Psoas muscle (tissue), 8 donors: ENCODE results near the gene PTGDR. TPM values are rescaled to one million over a fixed set of nuclear protein-coding genes. Genes with fewer than 3 reads are reported as not detected.

Source experiments
- ATAC-seq, 4 donors: fragments of 200-7000 bp; cut with Tn5 transposase; one replicate each; pipeline ENCODE4 v1.9.1; 2020; ENCODE audit warnings: moderate library complexity in 3 of 4, mild to moderate bottlenecking in 2 of 4
- DNase-seq, 2 donors: peaks; one replicate each; pipeline ENCODE4 v3.0.0-alpha.2; 2020
- H3K27ac ChIP-seq: fragments of 200-600 bp; one replicate; pipeline ENCODE4 v1.8.0; 2022
- H3K27me3 ChIP-seq, 3 donors: fragments of 200-600 bp in 1 of 3; one replicate each; pipeline versions ENCODE4 v1.6.1 to v1.8.0; 2013 to 2022; ENCODE audit warnings: low read length in 2 of 3, mild to moderate bottlenecking in 2 of 3, moderate library complexity in 1 of 3; ENCODE audit not compliant: insufficient read depth in 3 of 3
- H3K36me3 ChIP-seq, 2 donors: fragments of 200-600 bp in 1 of 2; one replicate each; pipeline versions ENCODE4 v1.6.1 to v1.8.0; 2013 to 2022; ENCODE audit warnings: low read depth in 1 of 2, mild to moderate bottlenecking in 1 of 2, moderate library complexity in 1 of 2; ENCODE audit not compliant: insufficient read depth in 1 of 2
- H3K4me1 ChIP-seq: fragments of 200-600 bp; one replicate; pipeline ENCODE4 v1.8.0; 2022
- H3K4me3 ChIP-seq: fragments of 200-600 bp; one replicate; pipeline ENCODE4 v1.8.0; 2022; ENCODE audit warnings: mild to moderate bottlenecking
- H3K9me3 ChIP-seq: fragments of 200-600 bp; one replicate; pipeline ENCODE4 v1.8.0; 2022
- WGBS, 3 donors: extraction: QIAGEN DNeasy Blood & Tissue Kit; methylation state at CpG; one replicate each; pipeline versions ENCODE4 v1.1.6 to v1.1.7; 2013; 5-methylcytosine and 5-hydroxymethylcytosine counted together
- intact Hi-C, 2 donors: fragments of 100-400 bp; cut with DNase I; formaldehyde crosslinking; loops; one replicate each; pipeline versions ENCODE4 v1.11.0 to v1.14.2; 2022
- polyA plus RNA-seq, 3 donors: library from polyadenylated mRNA; stranded (reverse); fragments of 200-250 nt; gene quantifications; one replicate each; pipeline ENCODE4 v1.2.3, GENCODE V29; 2013
- total RNA-seq, 4 donors: library from RNA; stranded (reverse); fragmentation: NEBNext Ultra II Directional in 2 of 4; extraction: Animal tissue kit (Norgen Biotek cat#: 25700) in 2 of 4; gene quantifications; one replicate each; pipeline versions ENCODE4 v1.2.1 to v1.2.4, GENCODE V29; 2021 to 2023
- TF ChIP-seq, protein P1 (sequence below): fragments of 200-600 bp; IDR thresholded peaks from one replicate; pipeline ENCODE4 v1.8.0; 2022; ENCODE audit warnings: antibody characterized with exemption
- donor health status: healthy with polysubstance abuse.
- donor health status: DM: no; HTN: no; CAD: no; lungs with moderate emphysema.
- donor health status: Bipolar disorder and iron deficiency.
- donor health status: healthy.
- donor health status: DM: yes; HTN: yes; CAD: no.
- donor health status: DM: no; HTN: no; CAD: no.
- donor health status: DM: no; HTN: no; CAD: no.
- donor health status: DM: yes; HTN: yes; CAD: no.

The PTGDR gene
- total and polyA plus RNA-seq, 7 donors = 0.09 to 0.39 (median 0.18) TPM; not detected in 2

DNA sequence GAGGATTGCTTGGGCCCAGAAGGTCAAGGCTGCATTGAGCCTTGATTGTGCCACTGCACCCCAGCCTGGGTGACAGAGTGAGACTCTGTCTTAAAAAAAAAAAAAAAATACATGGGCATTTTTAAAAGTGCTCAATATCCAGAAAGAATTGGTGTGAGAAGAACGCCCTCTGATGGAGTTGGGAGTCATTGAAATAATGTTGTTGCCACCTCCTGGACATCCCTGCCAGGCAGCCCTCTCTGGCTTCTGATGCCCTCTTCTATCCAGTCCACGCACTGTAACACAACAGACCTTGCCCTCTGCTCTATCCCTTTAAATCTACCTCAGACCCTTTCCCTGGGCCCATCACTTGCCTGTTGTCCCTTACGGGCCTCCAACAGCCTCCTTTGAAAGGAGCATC lies 4.9 kb downstream of the PTGDR start:
- H3K9me3 ChIP-seq = no peaks in the 10 kb centered on the region
- H3K36me3 ChIP-seq = no peaks in the 10 kb centered on the region
- H3K4me3 ChIP-seq = no peak overlapping the region
- intact Hi-C loops = no loop called here
- TF ChIP-seq, protein P1, sequence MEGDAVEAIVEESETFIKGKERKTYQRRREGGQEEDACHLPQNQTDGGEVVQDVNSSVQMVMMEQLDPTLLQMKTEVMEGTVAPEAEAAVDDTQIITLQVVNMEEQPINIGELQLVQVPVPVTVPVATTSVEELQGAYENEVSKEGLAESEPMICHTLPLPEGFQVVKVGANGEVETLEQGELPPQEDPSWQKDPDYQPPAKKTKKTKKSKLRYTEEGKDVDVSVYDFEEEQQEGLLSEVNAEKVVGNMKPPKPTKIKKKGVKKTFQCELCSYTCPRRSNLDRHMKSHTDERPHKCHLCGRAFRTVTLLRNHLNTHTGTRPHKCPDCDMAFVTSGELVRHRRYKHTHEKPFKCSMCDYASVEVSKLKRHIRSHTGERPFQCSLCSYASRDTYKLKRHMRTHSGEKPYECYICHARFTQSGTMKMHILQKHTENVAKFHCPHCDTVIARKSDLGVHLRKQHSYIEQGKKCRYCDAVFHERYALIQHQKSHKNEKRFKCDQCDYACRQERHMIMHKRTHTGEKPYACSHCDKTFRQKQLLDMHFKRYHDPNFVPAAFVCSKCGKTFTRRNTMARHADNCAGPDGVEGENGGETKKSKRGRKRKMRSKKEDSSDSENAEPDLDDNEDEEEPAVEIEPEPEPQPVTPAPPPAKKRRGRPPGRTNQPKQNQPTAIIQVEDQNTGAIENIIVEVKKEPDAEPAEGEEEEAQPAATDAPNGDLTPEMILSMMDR = no peak
- H3K27me3 ChIP-seq = peaks cover 2 to 27% (median 3%) of the 10 kb centered on the region in 3 donors
- no peak overlapping the region for H3K27ac ChIP-seq
- no peaks in the 10 kb centered on the region for H3K4me1 ChIP-seq
- DNase-seq = no peak
- WGBS, 3 donors = 54 to 79% (median 76%) methylated on average over 3 of the region's 3 CpGs
- ATAC-seq = no peak

GRCh38 chr14:52275372-52275771 lies 7.9 kb downstream of the PTGDR start:
- no peaks in the 10 kb centered on the region for H3K36me3 ChIP-seq
- no peaks in the 10 kb centered on the region for H3K9me3 ChIP-seq
- no peaks in the 10 kb centered on the region for H3K27me3 ChIP-seq
- no peak for ATAC-seq
- TF ChIP-seq, protein P1 = no peak
- no peak overlapping the region for H3K27ac ChIP-seq
- intact Hi-C loops = no loop called here
- 51 to 69% (median 55%) methylated on average over 3 of the region's 3 CpGs for WGBS, 3 donors
- DNase-seq = no peak
- H3K4me1 ChIP-seq = no peaks in the 10 kb centered on the region
- no peak overlapping the region for H3K4me3 ChIP-seq

DNA sequence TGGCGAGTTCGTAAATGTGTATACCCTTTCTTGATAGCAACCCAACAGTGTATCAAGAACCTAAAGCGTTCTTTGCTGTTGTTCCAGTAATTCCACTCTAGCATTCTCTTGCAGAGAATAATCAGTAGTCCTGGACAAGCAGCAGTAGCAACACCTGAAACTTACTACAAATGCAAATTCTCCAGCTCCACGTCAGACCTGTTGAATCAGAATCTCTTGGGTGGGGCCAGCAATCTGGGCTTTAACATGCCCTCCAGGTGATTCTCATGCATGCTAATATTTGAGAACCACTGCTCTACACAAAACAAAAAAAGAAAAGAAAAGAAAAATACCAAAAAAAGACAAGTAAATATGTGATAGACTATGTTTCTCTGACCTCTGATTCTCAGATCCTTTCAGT lies 10.1 kb downstream of the PTGDR start:
- Histone ChIP-seq H3K4me3 (no peak overlapping the region), H3K27me3 (no peaks in the 10 kb centered on the region), H3K9me3 (no peaks in the 10 kb centered on the region), H3K4me1 (no peaks in the 10 kb centered on the region), H3K36me3 (no peaks in the 10 kb centered on the region), H3K27ac (no peak overlapping the region)
- no peak for ATAC-seq
- WGBS, 3 donors = 80 to 90% (median 86%) methylated on average over 4 of the region's 4 CpGs
- no peak for DNase-seq
- TF ChIP-seq, protein P1 = no peak
- intact Hi-C loops = no loop called here

GRCh38 chr14:52279408-52279807 lies 11.9 kb downstream of the PTGDR start:
- no peaks in the 10 kb centered on the region for H3K36me3 ChIP-seq
- TF ChIP-seq, protein P1 = no peak
- no peak overlapping the region for H3K27ac ChIP-seq
- no peaks in the 10 kb centered on the region for H3K4me1 ChIP-seq
- 30 to 36% (median 35%) methylated on average over 3 of the region's 3 CpGs for whole genome bisulfite sequencing, 3 donors
- intact Hi-C loops = no loop called here
- no peaks in the 10 kb centered on the region for H3K9me3 ChIP-seq
- no peak for DNase-seq
- H3K4me3 ChIP-seq = no peak overlapping the region
- H3K27me3 ChIP-seq = no peaks in the 10 kb centered on the region
- ATAC-seq = peak in 1 of 4 donors; percentile 59

DNA sequence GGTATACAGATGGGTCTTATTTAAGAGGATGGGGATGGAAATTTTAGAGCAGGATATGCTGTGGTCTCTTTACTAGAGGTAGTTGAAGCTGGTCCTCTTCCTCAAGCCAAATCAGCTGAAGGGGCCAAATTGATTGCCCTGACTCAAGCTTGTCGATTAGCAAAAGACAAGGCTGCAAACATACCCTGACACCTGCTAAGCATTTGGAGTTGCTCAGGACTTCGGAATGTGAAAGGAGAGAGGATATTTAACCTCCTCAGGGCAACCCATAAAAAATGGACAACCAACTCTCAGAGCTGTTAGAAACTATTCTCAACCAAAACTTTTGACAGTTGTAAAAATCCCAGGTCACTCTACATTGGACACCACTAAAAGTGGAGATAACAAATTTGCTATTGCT lies 15.6 kb downstream of the PTGDR start:
- Histone ChIP-seq H3K27me3 (no peaks in the 10 kb centered on the region), H3K9me3 (no peaks in the 10 kb centered on the region), H3K4me1 (no peaks in the 10 kb centered on the region), H3K36me3 (no peaks in the 10 kb centered on the region), H3K4me3 (no peak overlapping the region), H3K27ac (no peak overlapping the region)
- DNase-seq = no peak
- ATAC-seq = no peak
- TF ChIP-seq, protein P1 = no peak
- WGBS, 3 donors = 57 to 63% (median 60%) methylated on average over 2 of the region's 2 CpGs
- intact Hi-C loops = no loop called here
